Nucleus accumbens (tissue), 56 donors: ENCODE results near the gene AOPEP.
A peak's percentile ranks its signal among the peaks of the same experiment; 100 is the strongest.

ENCODE experiments used
- DNase-seq, 56 donors: peaks; one replicate each; lab custom pipeline; 2025; lab: John Stamatoyannopoulos, UW

The AOPEP gene

DNA sequence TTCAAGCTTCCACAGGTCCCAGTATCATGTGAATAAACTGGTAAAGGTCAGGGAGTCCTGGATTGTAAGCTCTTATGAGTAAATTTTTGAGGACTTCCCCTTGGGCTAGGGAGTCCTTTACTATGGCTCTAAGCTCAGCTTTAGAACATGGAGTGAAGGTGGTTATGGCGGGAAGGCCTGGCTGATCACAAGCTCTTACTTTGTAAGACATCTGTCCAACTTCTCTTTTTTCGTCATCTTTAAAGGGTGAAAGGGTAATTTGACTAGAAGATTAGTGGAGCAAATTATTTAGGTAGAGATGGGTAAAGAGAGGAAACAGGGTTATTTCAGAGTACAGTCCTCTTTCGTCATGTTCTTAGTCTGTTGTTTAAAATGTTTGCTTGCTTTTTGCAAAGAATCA is 155.4 kb downstream of the AOPEP start:
- no peak for DNase-seq

DNA sequence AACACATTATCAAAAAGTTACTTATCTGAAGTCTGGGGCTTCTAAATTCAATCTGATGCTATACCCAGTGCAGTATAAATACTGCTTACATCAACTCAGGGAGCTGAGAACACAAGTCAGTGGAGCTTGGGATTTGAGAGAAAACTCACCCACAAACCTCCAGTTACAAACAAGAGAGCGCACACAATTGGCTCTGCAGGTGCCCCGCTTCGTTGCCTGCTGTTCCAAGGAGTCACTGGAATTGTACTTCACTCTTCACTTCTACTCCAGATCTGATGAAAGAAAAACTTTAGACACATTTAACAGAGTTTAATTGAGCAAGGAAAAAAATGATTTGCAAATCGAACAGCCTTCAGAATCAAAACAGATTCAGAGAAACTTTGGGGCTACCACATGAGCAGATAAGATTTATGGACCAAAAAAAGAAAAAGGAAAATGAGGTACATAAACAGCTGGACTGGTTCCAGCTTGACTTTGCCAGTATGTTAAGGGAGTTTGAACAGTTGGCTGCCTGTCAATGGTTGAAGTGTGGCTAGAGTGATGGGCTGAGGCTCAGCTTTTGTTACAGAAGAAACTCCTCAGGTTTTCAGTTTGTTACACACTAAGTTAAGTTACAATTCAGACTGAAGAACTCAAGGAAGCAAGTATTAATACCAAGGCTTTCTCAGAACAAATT is 156.6 kb downstream of the AOPEP start:
- peak in 1 of 56 donors; percentile 25 for DNase-seq

DNA sequence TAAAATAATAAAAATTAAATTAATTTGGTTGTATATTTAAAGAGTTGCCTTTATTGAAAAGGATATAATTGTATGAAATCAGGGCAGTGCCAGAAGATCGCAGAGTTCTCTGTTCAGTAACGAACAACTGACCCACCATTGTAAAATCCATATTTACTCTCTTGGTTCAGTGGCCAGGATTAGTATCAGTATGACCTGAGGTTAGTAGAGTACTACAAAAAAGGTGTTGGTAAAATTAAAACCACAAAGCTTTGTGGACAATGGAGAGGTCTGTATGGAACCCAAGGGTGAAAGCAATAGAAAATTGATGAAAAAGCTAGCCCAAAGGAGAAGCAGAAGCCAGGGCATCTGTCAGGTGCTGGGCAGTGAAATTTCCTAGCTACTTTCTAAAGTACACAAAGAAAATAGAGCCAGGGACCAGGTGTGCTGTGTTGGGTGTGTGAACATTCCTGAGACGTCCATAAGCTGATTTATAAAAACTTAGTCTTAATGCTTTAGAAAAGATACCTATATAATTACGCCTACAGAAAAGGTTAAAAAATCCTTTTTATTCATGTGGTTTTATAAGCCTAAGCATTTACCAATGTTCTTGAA is 159.5 kb downstream of the AOPEP start:
- no peak for DNase-seq

DNA sequence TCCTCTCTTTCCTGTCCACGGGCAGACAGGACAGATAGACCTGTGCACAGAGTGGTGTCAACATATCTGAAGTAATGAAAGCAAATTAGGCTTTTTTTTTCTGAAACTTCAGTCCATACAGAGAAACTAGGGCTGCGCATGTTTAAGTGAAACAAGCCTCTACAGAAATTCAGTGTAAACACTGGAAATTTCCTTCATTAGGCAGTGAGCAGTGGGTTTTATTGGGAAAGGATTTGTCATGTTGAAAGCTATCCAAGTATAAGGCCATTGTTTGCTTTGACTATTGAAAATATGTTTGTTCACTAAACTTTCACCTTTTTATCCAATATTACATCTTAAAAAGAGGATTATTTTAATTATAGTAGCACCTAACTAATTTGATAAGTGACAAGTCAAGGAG is 161.2 kb downstream of the AOPEP start:
- DNase-seq = no peak

DNA sequence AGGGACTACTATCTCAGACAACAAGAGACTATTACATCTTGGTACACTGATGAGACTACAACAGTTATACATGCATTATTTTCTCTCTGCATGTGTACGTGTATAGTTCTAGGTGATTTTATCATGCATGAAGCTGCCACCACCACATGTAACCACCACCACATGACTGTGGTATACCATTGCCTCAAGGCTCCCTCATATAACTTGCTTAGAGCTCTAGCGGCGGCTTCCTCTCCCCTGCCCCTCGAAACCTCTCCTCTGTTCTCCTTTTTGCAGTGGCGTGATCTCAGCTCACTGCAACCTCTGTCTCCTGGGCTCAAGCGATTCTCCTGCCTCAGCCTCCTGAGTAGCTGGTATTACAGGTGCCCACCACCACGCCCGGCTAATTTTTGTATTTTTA is 162.3 kb downstream of the AOPEP start:
- DNase-seq = no peak

DNA sequence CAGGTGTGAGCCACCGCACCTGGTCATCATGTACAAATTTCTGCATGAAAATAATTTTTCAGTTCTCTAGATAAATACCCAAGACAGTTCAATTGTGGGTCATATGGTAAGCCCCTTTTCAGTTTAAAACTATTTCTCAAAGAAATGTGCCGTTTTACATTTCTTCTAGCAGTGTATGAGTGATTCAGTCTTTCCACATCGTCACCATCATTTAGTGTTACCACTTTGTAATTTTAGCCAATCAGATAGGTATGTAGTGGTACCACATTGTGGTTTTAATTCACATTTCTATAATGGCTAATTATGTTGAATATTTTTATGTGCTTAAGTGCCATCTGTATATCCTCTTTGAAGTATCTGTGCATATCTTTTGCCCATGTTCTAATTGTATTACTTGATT is 163.1 kb downstream of the AOPEP start:
- DNase-seq = no peak

DNA sequence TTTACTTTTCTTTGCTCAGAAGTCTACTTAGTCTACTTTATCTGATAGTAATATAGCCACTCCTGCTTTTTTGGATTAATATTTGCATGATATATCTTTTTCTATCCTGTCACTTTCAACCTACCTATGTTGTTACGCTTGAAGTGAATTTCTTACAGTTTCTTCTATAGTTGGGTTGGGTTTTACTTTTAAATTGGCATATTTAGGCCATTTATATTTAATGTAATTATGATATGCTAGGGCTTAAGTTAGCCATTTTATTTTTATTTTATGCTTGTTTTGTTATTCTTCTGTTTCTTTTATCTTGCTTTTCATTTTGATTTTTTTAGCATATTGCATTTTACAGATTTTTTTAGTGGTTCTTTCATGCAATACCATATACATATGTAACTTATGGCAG is 164.7 kb downstream of the AOPEP start:
- no peak for DNase-seq

DNA sequence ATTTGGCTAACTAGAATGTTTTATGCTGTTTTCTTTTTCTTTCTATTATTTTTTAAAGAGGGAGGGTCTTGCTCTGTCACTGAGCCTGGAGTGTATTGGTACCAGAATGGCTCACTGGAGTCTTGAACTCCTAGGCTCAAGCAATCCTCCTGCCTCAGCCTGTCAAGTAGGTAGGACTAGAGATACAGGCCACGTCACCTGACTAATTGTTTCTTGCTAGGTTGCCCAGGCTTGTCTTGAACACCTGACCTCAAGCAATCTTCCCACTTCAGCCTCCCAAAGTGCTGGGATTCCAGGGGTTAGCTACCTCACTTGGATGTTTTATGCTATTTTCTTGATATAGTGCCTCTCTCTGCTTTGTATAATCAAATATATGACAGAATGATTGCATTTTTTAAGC is 166.2 kb downstream of the AOPEP start:
- no peak for DNase-seq

DNA sequence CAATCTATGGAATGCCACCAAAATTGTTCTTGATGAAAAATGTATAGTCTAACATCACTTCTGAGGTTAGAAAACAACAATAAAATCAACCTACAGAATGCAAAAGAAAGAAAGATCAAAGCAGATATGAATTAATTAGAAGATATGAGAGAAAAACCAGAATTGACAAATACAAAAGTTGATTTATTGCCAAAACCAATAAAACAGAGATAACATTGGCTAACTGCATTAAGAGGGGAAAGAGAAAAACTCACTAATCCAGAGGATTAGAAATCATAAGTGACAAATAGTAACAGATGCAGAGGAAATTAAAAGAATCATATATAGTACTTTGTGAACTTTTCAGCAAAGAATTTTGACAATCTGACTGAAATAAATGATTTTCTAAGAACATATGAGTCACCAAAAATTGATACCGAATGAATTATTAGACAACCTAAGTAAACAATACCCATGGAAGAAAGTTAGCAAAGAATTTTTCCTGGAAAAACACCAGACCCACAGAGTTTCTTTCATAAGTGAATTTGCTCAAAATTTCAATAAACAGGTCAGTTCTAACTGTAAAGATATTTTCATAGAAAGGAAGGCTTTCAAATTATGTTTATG is 167.7 kb downstream of the AOPEP start:
- DNase-seq = no peak

DNA sequence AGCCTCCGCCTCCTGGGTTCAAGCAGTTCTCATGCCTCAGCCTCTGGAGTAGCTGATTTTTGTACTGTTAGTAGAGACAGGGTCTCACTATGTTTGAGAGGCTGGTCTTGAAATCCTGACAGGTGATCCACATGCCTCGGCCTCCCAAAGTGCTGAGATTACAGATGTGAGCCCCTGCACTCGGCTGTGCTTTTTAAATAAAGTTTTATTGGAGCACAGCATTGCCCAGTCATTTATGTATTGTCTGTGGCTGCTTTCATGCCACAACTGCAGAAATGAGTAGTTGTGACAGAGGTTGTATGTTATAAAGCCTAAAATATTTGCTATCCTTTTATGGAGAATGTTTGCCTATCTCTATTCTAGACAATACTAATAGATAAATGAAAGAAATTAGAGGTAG is 169.2 kb downstream of the AOPEP start:
- no peak for DNase-seq

DNA sequence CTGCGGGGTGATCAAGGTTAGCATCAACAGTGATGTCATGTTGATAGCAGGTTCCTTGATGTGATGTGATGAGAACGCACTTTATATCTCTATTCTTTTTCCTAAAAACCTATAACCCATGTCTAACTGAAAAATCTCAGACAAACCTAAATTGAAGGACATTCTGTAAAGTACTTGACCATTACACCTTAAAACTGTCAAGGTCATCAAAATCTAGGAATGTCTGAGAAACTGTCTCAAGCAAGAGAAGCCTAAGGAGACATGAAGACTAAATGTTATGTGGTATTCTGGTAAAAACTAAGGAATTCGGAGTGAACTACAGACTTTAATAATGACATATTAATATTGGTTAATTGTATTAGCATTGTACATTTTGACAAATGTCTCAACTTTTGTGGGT is 170.0 kb downstream of the AOPEP start:
- no peak for DNase-seq

DNA sequence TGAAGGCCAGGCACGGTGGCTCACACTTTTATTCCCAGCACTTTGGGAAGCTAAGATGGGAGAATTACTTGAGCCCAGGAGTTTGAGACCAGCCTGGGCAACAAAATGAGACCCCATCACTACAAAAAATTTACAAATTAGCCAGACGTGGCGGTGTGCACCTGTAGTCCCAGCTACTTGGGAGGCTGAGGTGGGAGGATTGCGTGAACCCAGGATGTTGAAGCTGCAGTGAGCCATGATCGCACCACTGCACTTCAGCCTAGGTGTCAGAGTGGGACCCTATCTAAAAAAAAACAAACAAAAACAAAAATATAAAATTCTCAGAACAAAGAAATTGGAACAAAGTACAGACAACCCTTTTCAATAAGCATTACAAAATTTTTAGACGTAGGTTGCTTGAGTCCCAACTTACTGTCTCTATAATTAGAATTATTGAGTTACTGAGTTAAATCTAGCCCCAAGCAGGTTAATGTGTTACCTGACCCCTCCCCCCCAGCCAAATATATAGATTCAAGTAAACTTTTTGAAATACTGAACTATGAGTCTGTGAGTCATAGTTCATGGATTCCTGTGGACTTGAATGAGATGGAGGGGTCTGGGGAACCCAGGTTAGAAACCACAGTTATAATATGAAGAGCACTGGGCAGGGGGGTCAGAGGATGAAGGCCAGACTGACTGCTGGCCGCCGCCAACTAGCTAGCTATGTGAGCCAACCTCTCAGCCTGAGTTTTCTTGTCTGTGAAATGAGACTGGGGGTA is 173.1 kb downstream of the AOPEP start:
- DNase-seq = no peak

DNA sequence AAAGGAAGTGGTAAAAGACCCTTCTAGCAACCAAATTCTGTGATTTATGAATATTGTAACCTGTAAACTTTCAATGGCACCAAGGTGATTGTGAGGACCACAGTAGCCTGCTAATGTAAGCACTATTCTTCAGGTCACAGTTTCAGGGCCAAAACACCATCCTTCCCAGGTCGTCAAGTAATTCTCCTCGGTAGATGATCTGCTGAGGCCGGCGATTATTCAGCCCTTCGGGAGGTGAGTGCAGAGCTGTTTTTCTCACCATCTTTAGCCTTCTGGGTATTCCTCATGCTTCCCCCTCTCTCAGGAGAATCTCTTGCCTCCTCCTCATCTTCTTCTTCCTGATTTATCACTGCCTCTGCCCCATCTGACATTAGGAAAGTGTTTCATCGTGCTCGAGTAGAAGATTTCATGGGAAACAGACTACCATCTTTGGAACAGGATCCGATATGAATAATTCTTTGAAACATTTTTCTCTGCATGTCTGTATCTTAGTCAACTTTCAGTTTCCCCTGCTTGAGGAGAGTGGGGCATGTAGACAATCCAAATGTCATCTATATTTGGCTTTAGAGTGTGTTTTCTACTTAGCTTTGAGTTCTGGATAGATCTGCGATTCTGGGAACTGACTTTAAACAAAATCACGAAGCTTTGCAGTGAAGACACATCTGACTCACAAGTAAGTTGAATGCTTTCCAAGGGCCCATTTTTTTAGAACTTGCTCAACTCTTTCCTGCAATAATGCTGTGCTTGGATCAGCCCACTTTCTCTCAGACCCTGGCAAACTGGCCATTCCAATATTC is 173.9 kb downstream of the AOPEP start:
- DNase-seq = no peak

DNA sequence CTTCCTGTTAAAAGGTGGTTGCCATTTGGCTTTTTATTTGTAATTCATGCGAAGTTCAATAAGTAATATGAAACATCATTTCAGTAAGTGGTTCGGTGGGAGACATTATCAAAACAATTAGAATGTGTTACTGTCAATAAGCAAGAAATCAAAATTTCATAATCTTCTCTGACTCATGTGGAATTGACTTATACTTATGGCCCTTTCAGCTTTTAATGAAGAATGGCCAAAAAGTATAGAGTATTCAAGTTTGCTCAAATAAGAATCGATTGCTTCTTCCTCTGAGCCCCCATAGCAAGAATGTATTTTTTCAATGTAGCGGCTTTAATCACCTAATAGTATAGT is 174.5 kb downstream of the AOPEP start:
- no peak for DNase-seq

DNA sequence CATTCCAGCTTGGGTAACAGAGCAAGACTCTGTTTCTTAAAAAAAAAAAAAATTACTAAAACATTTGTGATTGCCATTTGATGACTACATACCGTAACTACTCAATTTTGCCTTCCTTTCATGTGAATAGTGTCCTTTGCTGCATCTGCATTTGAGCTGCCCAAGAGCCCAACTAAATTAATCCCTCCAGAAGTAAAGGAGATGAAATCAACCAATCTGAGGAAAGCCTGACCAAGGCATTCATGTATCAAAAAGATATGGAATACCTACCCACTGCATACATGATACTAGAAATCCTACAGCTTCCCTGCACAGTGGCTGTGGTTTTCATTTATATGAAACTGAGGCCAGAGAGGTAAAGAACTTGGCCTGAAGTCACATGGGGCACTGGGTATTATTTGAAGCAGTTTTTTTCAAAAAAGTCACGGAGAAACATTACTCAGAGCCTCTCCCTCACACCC is 177.5 kb downstream of the AOPEP start:
- no peak for DNase-seq

DNA sequence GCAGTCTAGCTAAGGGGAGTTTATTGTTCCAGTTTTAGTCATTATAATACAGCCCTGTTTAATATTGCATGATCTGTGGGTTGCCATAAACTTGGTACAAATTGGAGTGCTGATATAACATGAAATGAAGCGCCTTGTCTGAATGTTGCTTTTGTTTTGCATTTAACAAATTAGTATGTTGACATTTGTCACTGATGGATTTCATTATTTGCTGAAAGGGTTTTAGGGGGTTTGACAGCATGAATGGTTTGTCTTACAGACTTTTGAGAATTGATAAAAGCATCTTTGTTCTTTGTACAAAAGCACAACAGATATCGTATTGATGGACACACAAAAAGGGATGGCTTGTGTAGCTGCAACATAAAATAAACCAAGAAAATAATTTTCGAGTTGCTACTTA is 178.3 kb downstream of the AOPEP start:
- no peak for DNase-seq

DNA sequence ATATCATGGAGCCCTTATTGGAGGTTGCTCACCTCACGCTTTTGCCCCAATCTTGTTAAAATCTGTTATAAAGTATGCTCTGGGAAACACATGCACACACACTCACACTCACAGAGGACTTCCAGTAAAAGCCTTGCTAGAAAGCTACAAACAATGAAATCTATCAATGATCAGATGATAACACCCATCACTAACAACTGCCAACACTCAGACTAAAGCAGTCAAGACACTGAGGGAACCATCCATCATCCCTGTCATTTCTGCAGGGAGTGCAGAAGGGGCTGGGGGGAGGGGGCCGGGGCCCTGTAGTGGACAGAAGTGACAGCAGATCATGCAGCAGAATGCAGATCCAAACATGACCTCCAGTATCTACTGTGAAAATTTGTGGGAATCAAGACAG is 179.1 kb downstream of the AOPEP start:
- DNase-seq = no peak

DNA sequence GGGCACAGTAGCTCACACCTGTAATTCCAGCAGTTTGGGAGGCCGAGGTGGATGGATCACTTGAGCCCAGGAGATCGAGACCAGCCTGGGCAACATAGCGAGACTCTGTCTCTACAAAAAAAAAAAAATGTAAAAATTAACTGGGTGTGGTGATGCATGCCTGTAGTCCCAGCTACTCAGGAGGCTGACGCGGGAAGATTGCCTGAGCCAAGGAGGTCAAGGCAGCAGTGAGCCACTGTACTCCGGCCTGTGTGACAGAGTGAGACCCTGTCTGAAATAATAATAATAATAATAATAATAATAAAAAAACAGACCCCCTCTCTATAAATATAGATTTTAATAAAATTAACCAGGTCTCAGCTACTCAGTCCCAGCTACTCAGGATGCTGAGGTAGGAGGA is 179.7 kb downstream of the AOPEP start:
- DNase-seq = no peak

DNA sequence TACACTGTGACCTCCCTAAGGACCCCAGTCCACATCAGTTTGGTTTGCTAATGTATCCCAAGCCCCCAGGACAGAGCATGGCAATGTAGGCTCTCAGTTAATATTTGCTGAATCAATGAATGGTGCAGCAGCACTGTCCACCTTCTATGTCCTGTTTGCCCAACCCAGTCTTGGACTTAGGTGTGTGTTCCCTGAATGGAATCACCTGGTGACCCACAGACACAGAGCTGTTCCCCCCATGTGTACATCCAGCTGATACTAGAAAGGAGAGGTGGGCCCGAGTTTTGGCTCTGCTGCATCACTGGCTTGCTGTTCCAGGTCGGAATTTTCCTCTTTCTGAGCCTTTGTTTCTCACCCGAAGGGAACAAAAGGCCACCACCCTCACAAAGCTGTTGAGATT is 180.2 kb downstream of the AOPEP start:
- DNase-seq = no peak

DNA sequence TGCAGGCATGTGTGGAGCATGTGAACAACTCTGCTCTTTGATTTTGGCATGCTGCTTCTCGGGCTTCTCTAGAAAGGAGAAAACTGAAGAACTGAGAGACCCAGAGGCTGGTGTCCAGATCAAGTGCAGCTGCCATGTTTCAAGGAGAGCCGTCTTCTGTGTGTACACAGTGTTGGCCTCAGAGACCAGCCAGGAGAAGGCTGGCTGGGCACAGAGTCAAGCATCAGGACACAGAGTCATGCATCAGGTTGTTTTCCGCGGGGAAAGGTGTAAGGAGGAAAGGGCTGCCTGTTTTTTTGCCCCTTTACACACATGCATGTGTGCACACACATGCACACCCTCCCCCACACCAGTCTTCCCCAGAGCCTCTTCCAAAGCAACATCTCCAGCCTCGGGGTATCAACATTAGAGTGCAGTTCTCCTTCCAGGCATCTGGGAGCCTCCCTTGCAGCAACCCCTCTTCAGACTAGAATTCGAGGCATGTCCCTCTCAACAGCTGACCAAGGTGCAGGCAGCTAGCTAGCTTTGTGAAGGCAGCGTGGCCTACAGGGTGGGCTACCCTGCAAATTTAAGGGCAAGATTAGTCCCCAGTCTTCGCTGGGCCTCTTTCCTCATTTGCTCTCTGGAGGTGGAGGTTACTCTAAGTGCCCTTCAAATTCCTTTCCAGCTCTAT is 180.9 kb downstream of the AOPEP start:
- no peak for DNase-seq
